Erythroblast (primary cell): ENCODE results near the gene ARHGAP29.

Experiments
- GATA1 ChIP-seq: IDR thresholded peaks from 2 replicates; pipeline ENCODE4 v1.6.1; 2011; ENCODE audit warnings: low read depth, mild to moderate bottlenecking, control low read depth, low read length, moderate library complexity
- POLR2A ChIP-seq: IDR thresholded peaks from 2 replicates; pipeline ENCODE4 v1.6.1; 2011; ENCODE audit warnings: mild to moderate bottlenecking, low read length

GRCh38 chr1:94180650-94181049 lies 56.7 kb downstream of the ARHGAP29 start:
- TF ChIP-seq POLR2A, result no peak
- TF ChIP-seq GATA1, result no peak
